Stimulated activated CD4-positive, alpha-beta T cell treated with anti-CD3 and anti-CD28 coated beads, Interleukin-15, amount 100 ng/mL, for 48 hours (primary cell): ENCODE results near the gene MOB2.

Source experiments
- DNase-seq, 2 donors: peaks; one replicate each; pipeline ENCODE4 v3.0.0-alpha.2; 2020; ENCODE audit warnings: low read depth in 2 of 2

The MOB2 gene

GRCh38 chr11:1485504-1485885 lies 1.1 kb downstream of the MOB2 start:
- DNase-seq: no peak

GRCh38 chr11:1484695-1485503 lies 1.7 kb downstream of the MOB2 start:
- DNase-seq: no peak

- no peak for DNase-seq
These were observed 2.4 kb downstream of the MOB2 start for GRCh38 chr11:1484061-1484671.

GRCh38 chr11:1483445-1483961 lies 3.1 kb downstream of the MOB2 start:
- no peak for DNase-seq

GRCh38 chr11:1482581-1483444 lies 3.8 kb downstream of the MOB2 start:
- DNase-seq: no peak

- DNase-seq: no peak
These were observed 4.6 kb downstream of the MOB2 start for GRCh38 chr11:1481861-1482441.

GRCh38 chr11:1481483-1481825 lies 5.1 kb downstream of the MOB2 start:
- no peak for DNase-seq

- no peak for DNase-seq
These were observed 5.8 kb downstream of the MOB2 start for GRCh38 chr11:1480555-1481482.

- no peak for DNase-seq
These were observed 6.4 kb downstream of the MOB2 start for GRCh38 chr11:1480191-1480554.

GRCh38 chr11:1479678-1480118 lies 6.9 kb downstream of the MOB2 start:
- DNase-seq: no peak

- no peak for DNase-seq
These were observed 7.4 kb downstream of the MOB2 start for GRCh38 chr11:1479006-1479677.

GRCh38 chr11:1478544-1478943 lies 8.0 kb downstream of the MOB2 start:
- DNase-seq: no peak

- no peak for DNase-seq
These were observed 8.6 kb downstream of the MOB2 start for GRCh38 chr11:1478011-1478410.

- DNase-seq: no peak
These were observed 9.4 kb downstream of the MOB2 start for GRCh38 chr11:1476940-1477736.

GRCh38 chr11:1475841-1476240 lies 10.7 kb downstream of the MOB2 start:
- DNase-seq: no peak

- DNase-seq: no peak
These were observed 12.8 kb downstream of the MOB2 start for GRCh38 chr11:1473786-1474185.

GRCh38 chr11:1473011-1473628 lies 13.5 kb downstream of the MOB2 start:
- DNase-seq: no peak

GRCh38 chr11:1472180-1473005 lies 14.2 kb downstream of the MOB2 start:
- DNase-seq: no peak
